HEK293 (cell line): Measurements from ENCODE around the gene NXT1.

Source experiments
- GLIS1 ChIP-seq: fragments of 450-650 bp; formaldehyde crosslinking; IDR thresholded peaks from 2 replicates; pipeline ENCODE4 v1.5.1; 2016; ENCODE audit warnings: missing biosample characterization, missing genetic modification characterization
- KLF10 ChIP-seq: fragments of 450-650 bp; IDR thresholded peaks from 2 replicates; pipeline ENCODE4 v1.5.1; 2018; ENCODE audit warnings: missing biosample characterization, mild to moderate bottlenecking, missing genetic modification characterization
- PRDM10 ChIP-seq: fragments of 450-650 bp; formaldehyde crosslinking; IDR thresholded peaks from 2 replicates; pipeline ENCODE4 v1.5.1; 2016; ENCODE audit warnings: missing biosample characterization, missing genetic modification characterization
- REST ChIP-seq: fragments of 450-650 bp; formaldehyde crosslinking; IDR thresholded peaks from 2 replicates; pipeline ENCODE4 v1.5.1; 2016; ENCODE audit warnings: missing biosample characterization, missing genetic modification characterization
- ZBTB20 ChIP-seq: fragments of 450-650 bp; formaldehyde crosslinking; IDR thresholded peaks from 2 replicates; pipeline ENCODE4 v1.5.1; 2016; ENCODE audit warnings: missing biosample characterization, missing genetic modification characterization
- ZBTB44 ChIP-seq: fragments of 450-650 bp; IDR thresholded peaks from 2 replicates; pipeline ENCODE4 v1.5.1; 2018; ENCODE audit warnings: missing biosample characterization, mild to moderate bottlenecking, missing genetic modification characterization
- ZFHX2 ChIP-seq: fragments of 450-650 bp; formaldehyde crosslinking; conservative IDR thresholded peaks from 2 replicates; pipeline ENCODE4 v1.5.1; 2016; ENCODE audit warnings: missing biosample characterization, missing genetic modification characterization
- ZFP3 ChIP-seq: fragments of 450-650 bp; formaldehyde crosslinking; IDR thresholded peaks from 2 replicates; pipeline ENCODE4 v1.5.1; 2016; ENCODE audit warnings: low read depth, missing biosample characterization, missing genetic modification characterization
- ZNF138 ChIP-seq: fragments of 450-650 bp; formaldehyde crosslinking; IDR thresholded peaks from 2 replicates; pipeline ENCODE4 v1.5.1; 2016; ENCODE audit warnings: missing biosample characterization, missing genetic modification characterization, borderline replicate concordance
- ZNF24 ChIP-seq: fragments of 450-650 bp; formaldehyde crosslinking; IDR thresholded peaks from 2 replicates; pipeline ENCODE4 v1.5.1; 2016; ENCODE audit warnings: missing biosample characterization, missing genetic modification characterization
- ZNF335 ChIP-seq: fragments of 450-650 bp; formaldehyde crosslinking; conservative IDR thresholded peaks from 2 replicates; pipeline ENCODE4 v1.5.1; 2016; ENCODE audit warnings: missing biosample characterization, missing genetic modification characterization
- ZNF37A ChIP-seq: fragments of 450-650 bp; IDR thresholded peaks from 2 replicates; pipeline ENCODE4 v1.5.1; 2018; ENCODE audit warnings: missing biosample characterization, missing genetic modification characterization
- ZNF514 ChIP-seq: fragments of 450-650 bp; formaldehyde crosslinking; IDR thresholded peaks from 2 replicates; pipeline ENCODE4 v1.5.1; 2016; ENCODE audit warnings: missing biosample characterization, missing genetic modification characterization
- ZNF654 ChIP-seq: fragments of 450-650 bp; formaldehyde crosslinking; IDR thresholded peaks from 2 replicates; pipeline ENCODE4 v1.5.1; 2016; ENCODE audit warnings: low read depth, missing biosample characterization, missing genetic modification characterization
- ZNF658 ChIP-seq: fragments of 450-650 bp; formaldehyde crosslinking; IDR thresholded peaks from 2 replicates; pipeline ENCODE4; 2016; ENCODE audit warnings: missing biosample characterization, missing genetic modification characterization
- ZNF785 ChIP-seq: fragments of 450-650 bp; formaldehyde crosslinking; IDR thresholded peaks from 2 replicates; pipeline ENCODE4 v1.5.1; 2016; ENCODE audit warnings: missing biosample characterization, missing genetic modification characterization
- ZNF792 ChIP-seq: fragments of 450-650 bp; formaldehyde crosslinking; IDR thresholded peaks from 2 replicates; pipeline ENCODE4 v1.5.1; 2016; ENCODE audit warnings: missing biosample characterization, missing genetic modification characterization
- ZNF830 ChIP-seq: fragments of 450-650 bp; IDR thresholded peaks from 2 replicates; pipeline ENCODE4 v1.5.0; 2018; ENCODE audit warnings: missing biosample characterization, missing genetic modification characterization, low read depth, mild to moderate bottlenecking, moderate library complexity
- ZNF837 ChIP-seq: fragments of 450-650 bp; formaldehyde crosslinking; IDR thresholded peaks from 2 replicates; pipeline ENCODE4 v1.5.1; 2016; ENCODE audit warnings: missing biosample characterization, missing genetic modification characterization
- ZSCAN4 ChIP-seq: fragments of 450-650 bp; formaldehyde crosslinking; IDR thresholded peaks from 2 replicates; pipeline ENCODE4 v1.5.1; 2017; ENCODE audit warnings: missing biosample characterization, missing genetic modification characterization
- ZXDB ChIP-seq: fragments of 450-650 bp; formaldehyde crosslinking; IDR thresholded peaks from 2 replicates; pipeline ENCODE4 v1.5.1; 2016; ENCODE audit warnings: missing biosample characterization, missing genetic modification characterization
- TF ChIP-seq, protein P1 (sequence below): fragments of 450-650 bp; formaldehyde crosslinking; conservative IDR thresholded peaks from 2 replicates; pipeline ENCODE4 v1.5.1; 2016; ENCODE audit warnings: low read depth, missing biosample characterization, missing genetic modification characterization

The NXT1 gene

DNA sequence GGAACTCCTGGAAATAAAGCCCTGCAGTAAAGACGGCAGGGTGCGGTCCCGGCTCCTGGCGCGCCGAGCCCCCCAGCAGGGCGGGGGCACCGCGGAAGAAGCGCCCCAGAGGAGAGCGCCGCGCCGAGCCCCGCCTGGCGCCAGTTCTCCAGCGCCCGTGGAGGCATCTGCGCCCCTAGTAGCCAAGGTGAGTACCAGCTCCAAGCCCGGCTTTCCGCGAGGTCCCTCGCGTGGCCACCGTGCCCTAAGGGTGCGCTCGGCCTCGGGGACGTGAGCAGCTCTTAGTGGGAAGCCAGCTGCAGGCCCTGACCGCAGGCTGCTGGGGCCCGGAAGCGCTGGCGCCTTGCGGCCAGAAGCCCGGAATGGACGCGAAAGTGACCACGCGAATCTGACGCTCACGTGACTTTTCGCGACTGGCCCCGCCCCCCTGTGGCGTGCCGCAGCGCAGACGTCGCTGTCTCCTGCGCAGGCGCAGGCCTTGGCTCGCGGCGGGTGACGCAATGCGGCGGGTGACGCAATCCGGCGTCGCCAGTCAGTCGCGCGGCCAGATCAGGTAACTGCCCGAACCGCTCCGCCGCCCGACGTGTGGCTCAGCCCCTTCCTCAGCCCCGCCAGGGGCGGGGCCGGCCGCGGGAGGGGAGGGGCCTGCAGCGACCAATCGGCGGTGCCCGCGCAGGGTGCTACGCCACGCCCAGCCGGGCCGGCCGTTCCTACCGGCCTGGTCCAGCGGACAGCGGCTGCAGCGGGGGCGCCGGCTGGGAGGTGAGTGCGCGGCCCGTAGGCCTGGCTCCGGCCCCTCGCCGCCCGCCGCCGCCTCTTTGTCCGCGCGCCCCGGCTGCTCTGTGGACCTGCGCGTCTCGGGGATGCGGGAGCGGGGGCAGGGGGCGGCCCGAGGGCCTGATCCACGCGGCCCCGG lies 11.1 kb downstream of the NXT1 start, which contains the start of gene GZF1 (continued):
- TF ChIP-seq REST (no peak), GLIS1 (peak; percentile 66; the same call in 1 of the 2 replicates), ZFHX2 (tag by site-specific recombination) (no peak), ZBTB20 (tag by site-specific recombination) (peak; percentile 68; the same call in 1 of the 2 replicates), ZNF658 (no peak), ZNF792 (no peak), ZXDB (tag by site-specific recombination) (peak; percentile 82), ZFP3 (tag by site-specific recombination) (no peak), KLF10 (tag by site-specific recombination) (peak; percentile 94), ZNF654 (no peak), ZNF335 (tag by site-specific recombination) (peak; percentile 82), PRDM10 (tag by site-specific recombination) (0 out of 2 replicates have a peak, but pooled peaks have one; percentile 16), ZNF24 (peak; percentile 53; the same call in 1 of the 2 replicates), ZBTB44 (tag by site-specific recombination) (0 out of 2 replicates have a peak, but pooled peaks have one; percentile 3), ZNF785 (tag by site-specific recombination) (no peak), ZNF837 (tag by site-specific recombination) (no peak), ZSCAN4 (tag by site-specific recombination) (no peak), ZNF830 (tag by site-specific recombination) (no peak), ZNF138 (tag by site-specific recombination) (no peak), ZNF37A (tag by site-specific recombination) (no peak), ZNF514 (tag by site-specific recombination) (no peak)
- TF ChIP-seq, protein P1, sequence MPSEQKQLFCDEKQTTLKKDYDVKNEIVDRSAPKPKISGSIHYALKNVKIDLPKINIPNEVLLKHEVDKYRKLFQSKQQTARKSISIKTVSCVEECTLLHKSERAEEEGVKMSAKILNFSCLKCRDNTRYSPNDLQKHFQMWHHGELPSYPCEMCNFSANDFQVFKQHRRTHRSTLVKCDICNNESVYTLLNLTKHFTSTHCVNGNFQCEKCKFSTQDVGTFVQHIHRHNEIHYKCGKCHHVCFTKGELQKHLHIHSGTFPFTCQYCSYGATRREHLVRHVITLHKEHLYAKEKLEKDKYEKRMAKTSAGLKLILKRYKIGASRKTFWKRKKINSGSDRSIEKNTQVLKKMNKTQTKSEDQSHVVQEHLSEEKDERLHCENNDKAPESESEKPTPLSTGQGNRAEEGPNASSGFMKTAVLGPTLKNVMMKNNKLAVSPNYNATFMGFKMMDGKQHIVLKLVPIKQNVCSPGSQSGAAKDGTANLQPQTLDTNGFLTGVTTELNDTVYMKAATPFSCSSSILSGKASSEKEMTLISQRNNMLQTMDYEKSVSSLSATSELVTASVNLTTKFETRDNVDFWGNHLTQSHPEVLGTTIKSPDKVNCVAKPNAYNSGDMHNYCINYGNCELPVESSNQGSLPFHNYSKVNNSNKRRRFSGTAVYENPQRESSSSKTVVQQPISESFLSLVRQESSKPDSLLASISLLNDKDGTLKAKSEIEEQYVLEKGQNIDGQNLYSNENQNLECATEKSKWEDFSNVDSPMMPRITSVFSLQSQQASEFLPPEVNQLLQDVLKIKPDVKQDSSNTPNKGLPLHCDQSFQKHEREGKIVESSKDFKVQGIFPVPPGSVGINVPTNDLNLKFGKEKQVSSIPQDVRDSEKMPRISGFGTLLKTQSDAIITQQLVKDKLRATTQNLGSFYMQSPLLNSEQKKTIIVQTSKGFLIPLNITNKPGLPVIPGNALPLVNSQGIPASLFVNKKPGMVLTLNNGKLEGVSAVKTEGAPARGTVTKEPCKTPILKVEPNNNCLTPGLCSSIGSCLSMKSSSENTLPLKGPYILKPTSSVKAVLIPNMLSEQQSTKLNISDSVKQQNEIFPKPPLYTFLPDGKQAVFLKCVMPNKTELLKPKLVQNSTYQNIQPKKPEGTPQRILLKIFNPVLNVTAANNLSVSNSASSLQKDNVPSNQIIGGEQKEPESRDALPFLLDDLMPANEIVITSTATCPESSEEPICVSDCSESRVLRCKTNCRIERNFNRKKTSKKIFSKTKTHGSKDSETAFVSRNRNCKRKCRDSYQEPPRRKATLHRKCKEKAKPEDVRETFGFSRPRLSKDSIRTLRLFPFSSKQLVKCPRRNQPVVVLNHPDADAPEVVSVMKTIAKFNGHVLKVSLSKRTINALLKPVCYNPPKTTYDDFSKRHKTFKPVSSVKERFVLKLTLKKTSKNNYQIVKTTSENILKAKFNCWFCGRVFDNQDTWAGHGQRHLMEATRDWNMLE (tag by site-specific recombination), result no peak; the same call in 1 of the 2 replicates
